ENCODE data around the gene TEAD2. TPM values are rescaled to one million over a fixed set of nuclear protein-coding genes. Genes with fewer than 3 reads are reported as not detected.

Gene TEAD2
- total and polyA plus RNA-seq, 2 of the 13 experiments (the other 11 are each of a cell fraction or from before 2014, with no cell fraction given), result 10.8 to 12.5 TPM

- TF ChIP-seq MAZ (IDR thresholded peaks at IDR 0.05; ENCODE audit: borderline replicate concordance, low read depth, low read length), result 0 out of 2 replicates have a peak, but pooled peaks have one; percentile 42
- no peak for TF ChIP-seq MAZ (CRISPR knock-in tag; IDR thresholded peaks at IDR 0.05; ENCODE audit: low read depth)
- no peak for TF ChIP-seq SMAD9 (CRISPR knock-in tag; IDR thresholded peaks at IDR 0.05)
- TF ChIP-seq SP5 (CRISPR knock-in tag; IDR thresholded peaks at IDR 0.05; ENCODE audit: borderline replicate concordance, low read depth), result peak; percentile 31; the same call in 1 of the 2 replicates
- TF ChIP-seq RBFOX2 (IDR thresholded peaks at IDR 0.05; ENCODE audit: low read depth, low read length), result 0 out of 2 replicates have a peak, but pooled peaks have one; percentile 14
- TF ChIP-seq PRPF4 (IDR thresholded peaks at IDR 0.05; ENCODE audit: low read depth, low read length, poor library complexity, severe bottlenecking), result peak; percentile 96
- 0 out of 2 replicates have a peak, but pooled peaks have one; percentile 23 for TF ChIP-seq POLR2AphosphoS5 (IDR thresholded peaks at IDR 0.05; ENCODE audit: low read depth, low read length)
- TF ChIP-seq ZNF281 (CRISPR knock-in tag; IDR thresholded peaks at IDR 0.05; ENCODE audit: borderline replicate concordance), result peak; percentile 91
- 0 out of 2 replicates have a peak, but pooled peaks have one; percentile 16 for TF ChIP-seq RXRA (CRISPR knock-in tag; IDR thresholded peaks at IDR 0.05)
- peak; percentile 59 for TF ChIP-seq ZFX (CRISPR knock-in tag; IDR thresholded peaks at IDR 0.05; ENCODE audit: low read depth)
- TF ChIP-seq HMG20B (CRISPR knock-in tag; conservative IDR thresholded peaks at IDR 0.05), result no peak
- 0 out of 2 replicates have a peak, but pooled peaks have one; percentile 6 for TF ChIP-seq HDAC1 (CRISPR knock-in tag; IDR thresholded peaks at IDR 0.05)
- no peak for TF ChIP-seq IKZF4 (CRISPR knock-in tag; IDR thresholded peaks at IDR 0.05; ENCODE audit: borderline replicate concordance, low read depth, not compliant biosample characterization)
- TF ChIP-seq ZKSCAN5 (CRISPR knock-in tag; IDR thresholded peaks at IDR 0.05), result no peak
- no peak for TF ChIP-seq ELK4 (CRISPR knock-in tag; IDR thresholded peaks at IDR 0.05; ENCODE audit: borderline replicate concordance)
- no peak for TF ChIP-seq GFI1 (CRISPR knock-in tag; IDR thresholded peaks at IDR 0.05; ENCODE audit: borderline replicate concordance)
- no peak for TF ChIP-seq NR2F6 (IDR thresholded peaks at IDR 0.05)
- 0 out of 2 replicates have a peak, but pooled peaks have one; percentile 15 for TF ChIP-seq NR2F6 (CRISPR knock-in tag; IDR thresholded peaks at IDR 0.05)
- no peak for TF ChIP-seq FIP1L1 (IDR thresholded peaks at IDR 0.05; ENCODE audit: borderline replicate concordance, insufficient read depth, low read depth, low read length)
- peak; percentile 51; the same call in 1 of the 2 replicates for TF ChIP-seq MYPOP (CRISPR knock-in tag; IDR thresholded peaks at IDR 0.05)
- TF ChIP-seq THAP11 (CRISPR knock-in tag; IDR thresholded peaks at IDR 0.05), result 0 out of 2 replicates have a peak, but pooled peaks have one; percentile 39
- TF ChIP-seq SAP130 (CRISPR knock-in tag; IDR thresholded peaks at IDR 0.05; ENCODE audit: low read depth), result peak; percentile 31
- 0 out of 2 replicates have a peak, but pooled peaks have one; percentile 41 for TF ChIP-seq SP4 (CRISPR knock-in tag; IDR thresholded peaks at IDR 0.05)
- 0 out of 2 replicates have a peak, but pooled peaks have one; percentile 36 for TF ChIP-seq ZNF567 (CRISPR knock-in tag; IDR thresholded peaks at IDR 0.05; ENCODE audit: borderline replicate concordance)
- peak; percentile 44; the same call in 1 of the 2 replicates for TF ChIP-seq PHF21A (CRISPR knock-in tag; IDR thresholded peaks at IDR 0.05)
- TF ChIP-seq ZNF264 (CRISPR knock-in tag; IDR thresholded peaks at IDR 0.05), result no peak
- TF ChIP-seq POLR2G (IDR thresholded peaks at IDR 0.05; ENCODE audit: low read depth, low read length), result 0 out of 2 replicates have a peak, but pooled peaks have one; percentile 23
These were observed 673 bp downstream of the TEAD2 start (continued) for GRCh38 chr19:49361438-49362047.

Data from HepG2 (cell line).